HepG2 (cell line): ENCODE results near the gene UBQLN1. TPM values are rescaled to one million over a fixed set of nuclear protein-coding genes. Genes with fewer than 3 reads are reported as not detected.

Experiments
- BRD4 ChIP-seq: sonication (generic); formaldehyde crosslinking; IDR thresholded peaks from 2 replicates; pipeline ENCODE4 v1.4.0; 2020; ENCODE audit warnings: missing genetic modification reagents
- IKZF4 ChIP-seq: sonication (generic); formaldehyde crosslinking; IDR thresholded peaks from 2 replicates; pipeline ENCODE4 v1.5.1; 2020; ENCODE audit warnings: borderline replicate concordance, mild to moderate bottlenecking, low read depth, missing genetic modification reagents; ENCODE audit errors: not compliant biosample characterization
- NFAT5 ChIP-seq: sonication (generic); formaldehyde crosslinking; IDR thresholded peaks from 2 replicates; pipeline ENCODE4 v1.4.0; 2020; ENCODE audit warnings: missing genetic modification reagents
- NR2F2 ChIP-seq: IDR thresholded peaks from 2 replicates; pipeline ENCODE4 v1.6.1; 2012; ENCODE audit warnings: low read depth, inconsistent platforms, borderline replicate concordance
- PCBP1 ChIP-seq: fragments of 200-400 bp; formaldehyde crosslinking; IDR thresholded peaks from 2 replicates; pipeline ENCODE4 v1.6.1; 2017; ENCODE audit warnings: mild to moderate bottlenecking, low read depth, low read length, borderline replicate concordance
- PHF20 ChIP-seq: sonication (generic); formaldehyde crosslinking; IDR thresholded peaks from 2 replicates; pipeline ENCODE4 v1.5.0; 2020; ENCODE audit warnings: mild to moderate bottlenecking, missing genetic modification reagents
- RBAK ChIP-seq: sonication (generic); formaldehyde crosslinking; IDR thresholded peaks from 2 replicates; pipeline ENCODE4 v1.5.1; 2020; ENCODE audit warnings: mild to moderate bottlenecking, missing genetic modification reagents
- SRF ChIP-seq: IDR thresholded peaks from 2 replicates; pipeline ENCODE4 v1.6.1; 2011; ENCODE audit warnings: mild to moderate bottlenecking, low read depth, low read length, moderate library complexity
- ZBED4 ChIP-seq: sonication (generic); formaldehyde crosslinking; IDR thresholded peaks from 2 replicates; pipeline ENCODE4 v1.4.0; 2020; ENCODE audit warnings: missing genetic modification reagents, borderline replicate concordance
- ZBTB2 ChIP-seq: sonication (generic); formaldehyde crosslinking; IDR thresholded peaks from 2 replicates; pipeline ENCODE4 v1.8.0; 2022; ENCODE audit warnings: low read depth, missing genetic modification reagents
- ZNF101 ChIP-seq: sonication (generic); formaldehyde crosslinking; IDR thresholded peaks from 2 replicates; pipeline ENCODE4 v1.4.0; 2020; ENCODE audit warnings: mild to moderate bottlenecking, low read depth, missing genetic modification reagents, borderline replicate concordance
- ZNF281 ChIP-seq: sonication (generic); formaldehyde crosslinking; IDR thresholded peaks from 2 replicates; pipeline ENCODE4 v1.4.0; 2020; ENCODE audit warnings: missing genetic modification reagents, borderline replicate concordance
- ZNF430 ChIP-seq: sonication (generic); formaldehyde crosslinking; IDR thresholded peaks from 2 replicates; pipeline ENCODE4 v1.9.0; 2021; ENCODE audit warnings: mild to moderate bottlenecking, missing genetic modification reagents
- ZNF878 ChIP-seq: sonication (generic); formaldehyde crosslinking; IDR thresholded peaks from 2 replicates; pipeline ENCODE4 v1.8.1; 2023; ENCODE audit warnings: mild to moderate bottlenecking, missing genetic modification reagents, moderate library complexity
- polyA plus RNA-seq, 8 experiments: library from polyadenylated mRNA; depleted of rRNA in 3 of 8; stranded (reverse) in 7 of 8; unstranded in 1 of 8; fragments of >200 nt; fragmentation: Illumina TruSeq in 4 of 8; extraction: Trizol in 4 of 8; gene quantifications; 2 replicates each; pipeline versions ENCODE4 v1.2.1 to v1.2.3, GENCODE V29; 2011 to 2016; ENCODE audit warnings: low read depth in 4 of 8, missing spikeins in 1 of 8, mixed read lengths in 1 of 8; ENCODE audit not compliant: insufficient read depth in 1 of 8
- total RNA-seq, 5 experiments: library from RNA; depleted of rRNA; stranded (reverse); fragments of >200 nt; fragmentation: Illumina TruSeq; extraction: Trizol; gene quantifications; 2 replicates each; pipeline ENCODE4 v1.2.3, GENCODE V29; 2016; ENCODE audit warnings: low read depth in 1 of 5

The UBQLN1 gene
- total and polyA plus RNA-seq, 2 of the 13 experiments (the other 11 are each of a cell fraction or from before 2014, with no cell fraction given) = 78.1 to 83.8 TPM

GRCh38 chr9:83707768-83708514, at the start of gene UBQLN1 (continued):
- TF ChIP-seq NR2F2 (no peak; the same call in 1 of the 2 replicates), PHF20 (CRISPR knock-in tag) (peak; percentile 95), ZBTB2 (no peak; the same call in 1 of the 2 replicates), ZNF878 (CRISPR knock-in tag) (no peak), PCBP1 (no peak), RBAK (CRISPR knock-in tag) (no peak), BRD4 (peak; percentile 21; the same call in 1 of the 2 replicates), ZNF430 (CRISPR knock-in tag) (peak; percentile 88), ZNF101 (CRISPR knock-in tag) (0 out of 2 replicates have a peak, but pooled peaks have one; percentile 72), IKZF4 (CRISPR knock-in tag) (no peak), ZBED4 (no peak), NFAT5 (CRISPR knock-in tag) (peak; percentile 11; the same call in 1 of the 2 replicates), ZNF281 (CRISPR knock-in tag) (peak; percentile 99), SRF (no peak)
